Measurements from ENCODE around the gene CERS5.

Gene CERS5

GRCh38 chr12:50147281-50147680, 19.9 kb downstream of the CERS5 start:
- FAIRE-seq, result no peak
- TF ChIP-seq TAF1 (IDR thresholded peaks at IDR 0.05; ENCODE audit: low read depth, low read length), result no peak
- no peak for TF ChIP-seq SPI1 (IDR thresholded peaks at IDR 0.05; ENCODE audit: low read depth, low read length)
- TF ChIP-seq POU2F2 (IDR thresholded peaks at IDR 0.05; ENCODE audit: low read depth, low read length), result no peak
- TF ChIP-seq POLR2A (IDR thresholded peaks at IDR 0.05; ENCODE audit: low read depth, low read length), result no peak
- no peak for TF ChIP-seq PAX5 (IDR thresholded peaks at IDR 0.05; ENCODE audit: insufficient read depth, low read length, severe bottlenecking)
- TF ChIP-seq POLR2AphosphoS5 (IDR thresholded peaks at IDR 0.05; ENCODE audit: low read depth, low read length), result no peak

DNA sequence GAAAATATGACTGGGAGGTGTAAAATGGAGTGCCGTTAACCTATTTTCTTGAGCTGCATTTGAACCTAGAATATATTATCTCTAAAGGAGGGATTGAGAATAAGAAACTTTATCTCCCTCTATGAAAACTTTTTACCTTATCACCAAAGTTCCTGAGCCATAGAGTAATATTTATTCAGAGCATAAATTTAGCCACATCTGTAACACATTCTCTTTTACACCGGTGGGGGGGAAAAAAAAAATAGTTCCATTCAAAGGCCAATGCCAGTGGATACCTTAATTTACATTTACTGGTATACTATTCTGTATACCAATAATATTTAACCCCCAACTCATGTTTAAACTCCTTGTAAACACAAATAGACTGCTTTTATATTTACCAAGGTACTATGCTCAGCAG, 21.7 kb downstream of the CERS5 start:
- TF ChIP-seq POLR2A (IDR thresholded peaks at IDR 0.05; ENCODE audit: low read depth, low read length), result no peak
- FAIRE-seq (no peak), DNase-seq (ENCODE audit: insufficient read length, low spot score) (no peak)

More at GRCh38 chr12:50147281-50147680, 19.9 kb downstream of the CERS5 start:
- no peak for DNase-seq (ENCODE audit: insufficient read length, low spot score)

DNA sequence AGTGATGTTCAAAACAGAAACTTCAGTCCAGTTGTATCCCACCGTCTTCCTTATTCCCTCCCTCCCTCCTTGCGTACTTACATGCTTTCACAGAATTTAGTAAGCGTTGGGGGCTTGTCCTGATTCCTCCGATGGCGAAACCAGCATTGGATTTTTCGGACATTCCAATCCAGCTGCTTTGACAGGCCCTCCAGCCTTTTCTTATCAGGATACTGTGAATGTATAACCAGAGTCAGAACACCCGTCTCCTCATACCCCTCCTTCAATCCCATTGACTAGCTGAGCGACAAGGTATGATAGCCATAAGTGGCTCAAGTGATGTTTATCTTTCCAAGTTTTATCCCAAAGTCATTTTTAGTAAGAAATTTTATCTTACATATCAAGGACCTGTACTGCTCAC, 24.2 kb downstream of the CERS5 start:
- FAIRE-seq, result no peak
- TF ChIP-seq TAF1 (IDR thresholded peaks at IDR 0.05; ENCODE audit: low read depth, low read length) (no peak), PAX5 (IDR thresholded peaks at IDR 0.05; ENCODE audit: insufficient read depth, low read length, severe bottlenecking) (no peak), POLR2AphosphoS5 (IDR thresholded peaks at IDR 0.05; ENCODE audit: low read depth, low read length) (no peak), POU2F2 (IDR thresholded peaks at IDR 0.05; ENCODE audit: low read depth, low read length) (no peak), SPI1 (IDR thresholded peaks at IDR 0.05; ENCODE audit: low read depth, low read length) (no peak), POLR2A (IDR thresholded peaks at IDR 0.05; ENCODE audit: low read depth, low read length) (no peak)
- DNase-seq (ENCODE audit: insufficient read length, low spot score), result no peak

DNA sequence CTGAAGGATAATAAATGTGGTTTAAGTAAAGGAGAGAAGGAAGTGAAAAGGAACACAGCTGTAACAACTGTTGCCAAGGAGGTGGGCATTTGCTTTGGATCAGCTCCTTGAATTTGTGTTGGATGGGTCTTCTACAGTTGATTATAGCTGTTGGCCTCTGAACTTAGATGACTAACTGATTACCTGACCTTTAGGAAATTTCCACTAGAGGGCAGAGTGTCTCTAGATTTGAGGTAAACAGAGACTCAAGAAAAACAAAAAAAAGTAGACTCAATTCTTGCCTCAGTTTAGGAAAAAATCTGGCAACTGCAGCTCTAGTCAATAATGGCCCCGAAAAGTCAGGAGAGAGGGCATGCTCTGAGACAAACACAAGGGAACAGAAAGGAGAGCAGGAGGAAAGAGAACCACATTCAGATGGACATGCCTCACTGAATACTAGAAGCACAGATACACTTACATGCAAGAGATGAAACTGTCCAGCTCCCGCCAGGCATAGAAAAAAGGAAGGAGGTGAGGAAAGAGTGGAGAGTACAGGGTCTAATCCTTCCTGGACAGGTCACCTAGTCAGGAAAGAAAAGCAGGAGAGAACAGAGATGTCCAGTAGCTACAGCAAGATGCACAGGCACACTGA, 34.5 kb downstream of the CERS5 start:
- TF ChIP-seq POU2F2 (IDR thresholded peaks at IDR 0.05; ENCODE audit: low read depth, low read length) (no peak), POLR2A (IDR thresholded peaks at IDR 0.05; ENCODE audit: low read depth, low read length) (peak; percentile 19; the same call in 1 of the 2 replicates), PAX5 (IDR thresholded peaks at IDR 0.05; ENCODE audit: insufficient read depth, low read length, severe bottlenecking) (no peak), TAF1 (IDR thresholded peaks at IDR 0.05; ENCODE audit: low read depth, low read length) (no peak)
- DNase-seq (ENCODE audit: insufficient read length, low spot score) (no peak), FAIRE-seq (peak; percentile 45)

DNA sequence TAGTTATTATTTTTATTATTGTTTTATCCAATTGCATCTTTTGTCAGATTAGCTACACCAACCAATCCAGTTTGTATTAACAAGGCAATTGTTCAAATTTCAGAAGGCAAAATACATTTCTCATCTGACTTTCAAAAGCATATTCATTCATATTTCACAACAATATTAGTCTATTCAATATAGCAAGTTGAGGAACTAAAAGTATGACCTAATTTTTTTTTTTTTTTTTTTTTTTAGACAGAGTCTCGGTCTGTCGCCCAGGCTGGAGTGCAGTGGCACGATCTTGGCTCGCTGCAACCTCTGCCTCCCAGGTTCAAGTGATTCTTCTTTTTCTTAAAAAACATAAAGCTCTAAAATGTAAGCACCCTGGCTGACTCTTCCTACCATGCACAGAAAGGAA, 37.9 kb downstream of the CERS5 start:
- no peak for DNase-seq (ENCODE audit: insufficient read length, low spot score)
- no peak for FAIRE-seq
- TF ChIP-seq POLR2A (IDR thresholded peaks at IDR 0.05; ENCODE audit: low read depth, low read length) (no peak), TAF1 (IDR thresholded peaks at IDR 0.05; ENCODE audit: low read depth, low read length) (no peak), POLR2AphosphoS5 (IDR thresholded peaks at IDR 0.05; ENCODE audit: low read depth, low read length) (no peak), SPI1 (IDR thresholded peaks at IDR 0.05; ENCODE audit: low read depth, low read length) (no peak), PAX5 (IDR thresholded peaks at IDR 0.05; ENCODE audit: insufficient read depth, low read length, severe bottlenecking) (no peak), POU2F2 (IDR thresholded peaks at IDR 0.05; ENCODE audit: low read depth, low read length) (no peak)

- TF ChIP-seq POU2F2 (IDR thresholded peaks at IDR 0.05; ENCODE audit: low read depth, low read length) (no peak), PAX5 (IDR thresholded peaks at IDR 0.05; ENCODE audit: insufficient read depth, low read length, severe bottlenecking) (no peak), POLR2AphosphoS5 (IDR thresholded peaks at IDR 0.05; ENCODE audit: low read depth, low read length) (no peak), POLR2A (IDR thresholded peaks at IDR 0.05; ENCODE audit: low read depth, low read length) (no peak), SPI1 (IDR thresholded peaks at IDR 0.05; ENCODE audit: low read depth, low read length) (no peak), TAF1 (IDR thresholded peaks at IDR 0.05; ENCODE audit: low read depth, low read length) (no peak)
- DNase-seq (ENCODE audit: insufficient read length, low spot score) (no peak), FAIRE-seq (no peak)
Observed at GRCh38 chr12:50127546-50127945, 39.6 kb downstream of the CERS5 start.

DNA sequence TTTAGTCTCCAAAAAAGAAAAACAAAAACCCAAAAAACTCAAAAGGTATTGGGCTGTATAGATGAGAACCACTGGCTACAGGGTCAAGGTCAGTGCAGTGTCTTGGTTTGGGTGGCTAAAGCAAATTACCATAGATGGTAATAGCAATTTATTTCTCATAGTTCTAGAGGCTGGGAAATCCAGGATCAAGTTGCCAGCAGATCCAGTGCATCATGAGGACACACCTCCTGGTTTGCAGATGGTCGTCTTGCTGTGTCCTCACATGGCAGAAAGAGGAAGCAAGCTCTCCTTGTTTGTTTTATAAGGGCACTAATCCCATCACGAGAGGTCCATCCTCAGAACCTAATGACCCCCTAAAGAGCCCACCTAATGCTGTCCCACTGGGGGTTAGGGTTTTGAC, 44.0 kb downstream of the CERS5 start:
- FAIRE-seq (no peak), DNase-seq (ENCODE audit: insufficient read length, low spot score) (no peak)

DNA sequence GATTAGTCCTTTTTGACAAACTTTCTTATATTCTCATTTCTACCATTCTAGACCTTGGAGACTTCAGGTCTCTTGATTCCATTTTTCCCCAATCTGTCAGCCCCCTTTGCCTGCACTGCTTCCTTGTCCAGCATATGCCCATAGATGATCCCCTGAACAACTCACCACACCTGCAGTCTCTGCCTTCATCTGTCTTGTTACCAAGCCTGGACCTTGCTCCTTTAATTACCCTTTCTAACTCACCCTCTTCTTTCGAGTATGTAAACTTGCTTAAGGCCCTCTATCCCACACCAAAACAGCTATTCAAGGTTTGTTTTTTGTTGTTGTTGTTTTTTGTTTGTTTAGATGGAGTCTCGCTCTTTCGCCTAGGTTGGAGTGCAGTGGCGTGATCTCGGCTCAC, 45.5 kb downstream of the CERS5 start:
- TF ChIP-seq POLR2A (IDR thresholded peaks at IDR 0.05; ENCODE audit: low read depth, low read length), result no peak
- TF ChIP-seq TAF1 (IDR thresholded peaks at IDR 0.05; ENCODE audit: low read depth, low read length), result no peak
- no peak for TF ChIP-seq SPI1 (IDR thresholded peaks at IDR 0.05; ENCODE audit: low read depth, low read length)
- no peak for TF ChIP-seq PAX5 (IDR thresholded peaks at IDR 0.05; ENCODE audit: insufficient read depth, low read length, severe bottlenecking)
- no peak for TF ChIP-seq POLR2AphosphoS5 (IDR thresholded peaks at IDR 0.05; ENCODE audit: low read depth, low read length)
- no peak for TF ChIP-seq POU2F2 (IDR thresholded peaks at IDR 0.05; ENCODE audit: low read depth, low read length)
- FAIRE-seq (no peak), DNase-seq (ENCODE audit: insufficient read length, low spot score) (no peak)

More for the DNA sequence above, 44.0 kb downstream of the CERS5 start:
- TF ChIP-seq TAF1 (IDR thresholded peaks at IDR 0.05; ENCODE audit: low read depth, low read length) (no peak), PAX5 (IDR thresholded peaks at IDR 0.05; ENCODE audit: insufficient read depth, low read length, severe bottlenecking) (no peak), SPI1 (IDR thresholded peaks at IDR 0.05; ENCODE audit: low read depth, low read length) (no peak), POLR2AphosphoS5 (IDR thresholded peaks at IDR 0.05; ENCODE audit: low read depth, low read length) (no peak), POLR2A (IDR thresholded peaks at IDR 0.05; ENCODE audit: low read depth, low read length) (no peak), POU2F2 (IDR thresholded peaks at IDR 0.05; ENCODE audit: low read depth, low read length) (no peak)

GRCh38 chr12:50120953-50121352, 46.2 kb downstream of the CERS5 start:
- TF ChIP-seq PAX5 (IDR thresholded peaks at IDR 0.05; ENCODE audit: insufficient read depth, low read length, severe bottlenecking) (no peak), POLR2AphosphoS5 (IDR thresholded peaks at IDR 0.05; ENCODE audit: low read depth, low read length) (no peak), POLR2A (IDR thresholded peaks at IDR 0.05; ENCODE audit: low read depth, low read length) (no peak), SPI1 (IDR thresholded peaks at IDR 0.05; ENCODE audit: low read depth, low read length) (no peak), POU2F2 (IDR thresholded peaks at IDR 0.05; ENCODE audit: low read depth, low read length) (no peak), TAF1 (IDR thresholded peaks at IDR 0.05; ENCODE audit: low read depth, low read length) (no peak)
- FAIRE-seq (no peak), DNase-seq (ENCODE audit: insufficient read length, low spot score) (no peak)

DNA sequence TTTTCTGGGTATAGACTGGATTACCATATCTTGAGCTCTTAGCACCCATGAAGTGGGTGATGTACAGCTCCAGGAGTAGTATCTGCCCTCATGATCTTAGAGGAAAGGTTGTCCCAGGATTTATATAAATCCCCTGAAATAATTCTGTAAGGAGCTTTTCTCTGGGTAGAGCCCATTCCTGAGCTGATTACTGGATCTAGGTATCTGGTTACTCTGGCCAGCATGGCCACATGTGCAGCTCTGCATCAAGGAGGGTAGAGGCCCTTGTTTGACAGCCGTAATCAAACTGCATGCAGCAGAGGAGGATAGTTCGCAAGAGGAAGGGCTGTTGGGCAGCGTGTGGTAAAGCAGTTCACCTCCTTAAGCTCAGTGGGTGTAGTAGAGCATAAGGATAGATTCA, 46.6 kb downstream of the CERS5 start:
- no peak for TF ChIP-seq POLR2AphosphoS5 (IDR thresholded peaks at IDR 0.05; ENCODE audit: low read depth, low read length)
- no peak for TF ChIP-seq POU2F2 (IDR thresholded peaks at IDR 0.05; ENCODE audit: low read depth, low read length)
- TF ChIP-seq TAF1 (IDR thresholded peaks at IDR 0.05; ENCODE audit: low read depth, low read length), result no peak
- no peak for TF ChIP-seq PAX5 (IDR thresholded peaks at IDR 0.05; ENCODE audit: insufficient read depth, low read length, severe bottlenecking)
- no peak for TF ChIP-seq SPI1 (IDR thresholded peaks at IDR 0.05; ENCODE audit: low read depth, low read length)
- no peak for TF ChIP-seq POLR2A (IDR thresholded peaks at IDR 0.05; ENCODE audit: low read depth, low read length)
- FAIRE-seq (no peak), DNase-seq (ENCODE audit: insufficient read length, low spot score) (no peak)

Measured in GM12891 (cell line).